HCT116 (cell line): Measurements from ENCODE around the gene ALG1.

Source experiments
- CTCF ChIP-seq, 3 experiments: fragments of 200-600 bp in 1 of 3; sonication (generic) in 1 of 3; IDR thresholded peaks in 2 of 3; conservative IDR thresholded peaks in 1 of 3; 2 replicates each; pipeline ENCODE4 v1.5.1; 2012 to 2017; ENCODE audit warnings: low read depth in 2 of 3, low read length in 2 of 3, antibody characterized with exemption in 1 of 3, borderline replicate concordance in 1 of 3, control low read depth in 1 of 3, mild to moderate bottlenecking in 1 of 3, mixed read lengths in 1 of 3, mixed run types in 1 of 3, moderate library complexity in 1 of 3; ENCODE audit not compliant: insufficient read depth in 1 of 3
- ELF1 ChIP-seq: IDR thresholded peaks from 2 replicates; pipeline ENCODE4 v1.6.1; 2012; ENCODE audit warnings: low read depth, borderline replicate concordance
- MAX ChIP-seq: IDR thresholded peaks from 2 replicates; pipeline ENCODE4 v1.6.1; 2012
- POLR2A ChIP-seq: IDR thresholded peaks from 2 replicates; pipeline ENCODE4 v1.7.0; 2011; ENCODE audit warnings: borderline replicate concordance; ENCODE audit not compliant: insufficient read depth, insufficient read length; ENCODE audit errors: extremely low read depth
- POLR2AphosphoS5 ChIP-seq: IDR thresholded peaks from 2 replicates; pipeline ENCODE4 v1.6.1; 2011; ENCODE audit warnings: mild to moderate bottlenecking, low read depth, low read length, moderate library complexity
- SIN3A ChIP-seq: IDR thresholded peaks from 2 replicates; pipeline ENCODE4 v1.6.1; 2012; ENCODE audit warnings: low read depth
- YY1 ChIP-seq: IDR thresholded peaks from 2 replicates; pipeline ENCODE4 v1.6.1; 2011; ENCODE audit warnings: low read length, low read depth, moderate library complexity, mild to moderate bottlenecking; ENCODE audit not compliant: insufficient replicate concordance; ENCODE audit errors: extremely low read depth
- ZFX ChIP-seq: fragments of 450-650 bp; IDR thresholded peaks from 2 replicates; pipeline ENCODE4 v1.6.1; 2017
- TF ChIP-seq, protein P1 (sequence below): IDR thresholded peaks from 2 replicates; pipeline ENCODE4 v1.6.1; 2012

DNA sequence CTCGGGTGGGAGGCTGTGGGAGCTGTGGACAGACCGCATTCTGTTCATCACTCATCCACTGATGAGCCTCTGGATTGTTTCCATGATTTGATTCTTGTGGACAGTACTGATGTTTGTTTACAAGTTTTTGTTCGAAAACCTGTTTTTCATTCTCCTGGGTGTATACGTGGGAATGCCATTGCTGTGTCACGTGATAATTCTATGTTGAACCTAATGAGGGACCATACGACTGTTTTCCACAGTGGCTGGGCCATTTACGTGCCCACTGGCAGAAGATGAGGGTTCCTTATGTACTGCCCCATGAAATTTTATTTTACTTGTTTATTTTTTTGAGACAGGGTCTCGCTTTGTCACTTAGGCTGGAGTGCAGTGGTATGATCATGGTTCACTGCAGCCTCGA, 2.6 kb upstream of the ALG1 start:
- no peak for TF ChIP-seq CTCF (IDR thresholded peaks at IDR 0.05 in 2 of 3, conservative IDR thresholded peaks at IDR 0.05 in 1 of 3; ENCODE audit: borderline replicate concordance in 1 of 3, insufficient read depth in 1 of 3, low read depth in 2 of 3, low read length in 2 of 3)
- TF ChIP-seq MAX = no peak
- TF ChIP-seq ZFX = no peak
- TF ChIP-seq, protein P1, sequence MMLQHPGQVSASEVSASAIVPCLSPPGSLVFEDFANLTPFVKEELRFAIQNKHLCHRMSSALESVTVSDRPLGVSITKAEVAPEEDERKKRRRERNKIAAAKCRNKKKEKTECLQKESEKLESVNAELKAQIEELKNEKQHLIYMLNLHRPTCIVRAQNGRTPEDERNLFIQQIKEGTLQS = no peak
- TF ChIP-seq POLR2A = no peak
- TF ChIP-seq YY1 = no peak
- no peak for TF ChIP-seq POLR2AphosphoS5
- TF ChIP-seq ELF1 = no peak
- no peak for TF ChIP-seq SIN3A
